Breast epithelium (tissue), 4 donors: Measurements from ENCODE around the gene ADORA1. TPM values are rescaled to one million over a fixed set of nuclear protein-coding genes. Genes with fewer than 3 reads are reported as not detected.

Experiments used
- DNase-seq, 2 donors: peaks; one replicate each; pipeline ENCODE4 v3.0.0-alpha.2; 2019; ENCODE audit warnings: low spot score in 2 of 2
- H3K27ac ChIP-seq, 2 donors: fragments of 200-600 bp; sonication (generic) in 1 of 2; one replicate each; pipeline ENCODE4 v1.5.1; 2016 to 2019; ENCODE audit warnings: mild to moderate bottlenecking in 1 of 2
- H3K27me3 ChIP-seq, 2 donors: fragments of 200-600 bp; sonication (generic) in 1 of 2; one replicate each; pipeline versions ENCODE4 v1.5.1 to v1.6.0; 2017 to 2019; ENCODE audit warnings: control low read depth in 1 of 2, mild to moderate bottlenecking in 1 of 2
- H3K36me3 ChIP-seq: fragments of 200-600 bp; one replicate; pipeline ENCODE4 v1.5.1; 2019
- H3K4me1 ChIP-seq, 2 donors: fragments of 200-600 bp; sonication (generic); one replicate each; pipeline ENCODE4 v1.5.1; 2016 to 2019; ENCODE audit warnings: control low read depth in 1 of 2
- H3K4me3 ChIP-seq, 3 donors: fragments of 200-600 bp; sonication (generic); 1 replicate in 2 of 3; 2 replicates in 1 of 3; pipeline ENCODE4 v1.5.1; 2016 to 2019; ENCODE audit warnings: mild to moderate bottlenecking in 3 of 3, moderate library complexity in 2 of 3
- H3K9me3 ChIP-seq, 2 donors: fragments of 200-600 bp; sonication (generic) in 1 of 2; one replicate each; pipeline ENCODE4 v1.5.1; 2016 to 2019; ENCODE audit warnings: control low read depth in 1 of 2
- POLR2A ChIP-seq: fragments of 450-650 bp; IDR thresholded peaks from one replicate; pipeline ENCODE4 v1.6.1; 2016; ENCODE audit warnings: antibody characterized with exemption, mild to moderate bottlenecking, moderate library complexity
- POLR2AphosphoS5 ChIP-seq, 3 donors: sonication (generic); formaldehyde crosslinking; IDR thresholded peaks; one replicate each; pipeline ENCODE4 v1.6.1; 2017; ENCODE audit warnings: antibody characterized with exemption in 3 of 3
- intact Hi-C: fragments of 100-400 bp; cut with DNase I; formaldehyde crosslinking; loops from one replicate; pipeline ENCODE4 v1.15.1; 2023; ENCODE audit warnings: low total_unique reads
- total RNA-seq, 3 donors: library from RNA; depleted of rRNA; stranded (reverse); fragments of >200 nt; gene quantifications; one replicate each; pipeline ENCODE4 v1.1.0, GENCODE V29; 2016
- TF ChIP-seq, protein P1 (sequence below), 3 donors: fragments of 450-650 bp; IDR thresholded peaks; one replicate each; pipeline ENCODE4 v1.5.1; 2016 to 2017; ENCODE audit warnings: antibody characterized with exemption in 3 of 3, mild to moderate bottlenecking in 3 of 3, moderate library complexity in 3 of 3

The ADORA1 gene
- total RNA-seq, 3 donors from 2014 or later: 0.64 to 14.5 (median 5.2) TPM

DNA sequence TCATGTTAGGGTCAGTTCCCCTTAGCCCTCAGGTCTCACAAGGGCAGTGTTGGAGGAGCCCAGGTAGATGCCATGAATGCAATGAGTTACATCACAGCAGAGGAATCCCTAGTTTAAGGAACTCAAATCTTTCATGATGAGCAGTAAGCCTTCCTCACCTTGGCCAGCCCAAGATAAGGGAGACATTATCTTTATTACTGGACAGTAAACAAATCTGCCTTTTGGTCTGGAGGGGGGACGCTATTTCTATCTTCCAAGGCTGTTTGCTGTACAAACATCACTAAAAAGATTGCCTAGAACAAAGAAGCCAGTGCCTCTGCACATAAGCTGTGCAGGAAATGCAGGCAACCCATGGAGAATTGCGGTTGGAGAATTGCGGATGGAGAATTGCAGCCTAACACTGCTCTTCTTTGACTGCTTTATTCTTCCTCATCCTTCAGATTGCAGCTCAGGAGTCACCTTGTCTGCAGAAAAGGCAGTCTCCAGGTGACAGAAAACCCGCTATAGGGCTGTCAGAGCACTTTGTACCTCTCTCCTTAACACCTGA, 61.2 kb downstream of the ADORA1 start:
- no peaks in the 10 kb centered on the region for H3K27me3 ChIP-seq
- no peak overlapping the region for H3K4me3 ChIP-seq
- H3K4me1 ChIP-seq: peaks cover 3 to 14% of the 10 kb centered on the region in 2 donors
- no peak for DNase-seq
- intact Hi-C loops: no loop called here
- H3K9me3 ChIP-seq: no peaks in the 10 kb centered on the region
- TF ChIP-seq POLR2A (no peak), POLR2AphosphoS5 (IDR thresholded peaks at IDR 0.05) (no peak)
- TF ChIP-seq, protein P1, sequence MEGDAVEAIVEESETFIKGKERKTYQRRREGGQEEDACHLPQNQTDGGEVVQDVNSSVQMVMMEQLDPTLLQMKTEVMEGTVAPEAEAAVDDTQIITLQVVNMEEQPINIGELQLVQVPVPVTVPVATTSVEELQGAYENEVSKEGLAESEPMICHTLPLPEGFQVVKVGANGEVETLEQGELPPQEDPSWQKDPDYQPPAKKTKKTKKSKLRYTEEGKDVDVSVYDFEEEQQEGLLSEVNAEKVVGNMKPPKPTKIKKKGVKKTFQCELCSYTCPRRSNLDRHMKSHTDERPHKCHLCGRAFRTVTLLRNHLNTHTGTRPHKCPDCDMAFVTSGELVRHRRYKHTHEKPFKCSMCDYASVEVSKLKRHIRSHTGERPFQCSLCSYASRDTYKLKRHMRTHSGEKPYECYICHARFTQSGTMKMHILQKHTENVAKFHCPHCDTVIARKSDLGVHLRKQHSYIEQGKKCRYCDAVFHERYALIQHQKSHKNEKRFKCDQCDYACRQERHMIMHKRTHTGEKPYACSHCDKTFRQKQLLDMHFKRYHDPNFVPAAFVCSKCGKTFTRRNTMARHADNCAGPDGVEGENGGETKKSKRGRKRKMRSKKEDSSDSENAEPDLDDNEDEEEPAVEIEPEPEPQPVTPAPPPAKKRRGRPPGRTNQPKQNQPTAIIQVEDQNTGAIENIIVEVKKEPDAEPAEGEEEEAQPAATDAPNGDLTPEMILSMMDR (IDR thresholded peaks at IDR 0.05): no peak
- peak overlapping the region; percentile 86 to 93 for H3K27ac ChIP-seq
- no peaks in the 10 kb centered on the region for H3K36me3 ChIP-seq

DNA sequence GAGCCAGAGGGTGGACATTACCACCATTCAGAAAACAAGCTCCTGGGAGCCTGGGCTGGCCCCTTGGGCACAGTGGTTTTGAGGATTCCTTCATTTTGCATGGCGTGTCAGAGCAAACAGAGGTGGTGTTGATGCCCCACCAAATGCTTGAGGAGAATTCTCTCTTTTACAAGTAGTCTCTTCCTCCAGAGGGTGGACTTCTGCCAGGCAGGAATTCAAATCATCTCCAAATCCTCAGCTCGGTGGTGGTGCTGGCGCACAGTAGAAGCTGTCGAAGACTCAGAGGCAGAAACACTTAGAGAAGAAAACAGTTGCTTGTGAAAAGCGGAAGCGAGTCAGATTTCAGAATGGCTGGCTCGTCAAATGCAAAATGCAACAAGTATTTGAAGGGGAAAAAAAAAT, 62.4 kb downstream of the ADORA1 start:
- Histone ChIP-seq H3K4me1 (peaks cover 3 to 14% of the 10 kb centered on the region in 2 donors), H3K27me3 (no peaks in the 10 kb centered on the region), H3K27ac (peak overlapping the region; percentile 54 to 59), H3K9me3 (no peaks in the 10 kb centered on the region), H3K4me3 (peak overlapping the region in 1 of 3 donors; percentile 19), H3K36me3 (no peaks in the 10 kb centered on the region)
- intact Hi-C loops: no loop called here
- TF ChIP-seq POLR2A (no peak), POLR2AphosphoS5 (IDR thresholded peaks at IDR 0.05) (no peak)
- TF ChIP-seq, protein P1 (IDR thresholded peaks at IDR 0.05): no peak
- peak in 1 of 2 donors; percentile 77 for DNase-seq

GRCh38 chr1:203190949-203191348, 63.4 kb downstream of the ADORA1 start:
- H3K27ac ChIP-seq: no peak overlapping the region
- intact Hi-C loops: no loop called here
- no peaks in the 10 kb centered on the region for H3K9me3 ChIP-seq
- TF ChIP-seq, protein P1 (IDR thresholded peaks at IDR 0.05): no peak
- no peak for TF ChIP-seq POLR2A
- no peak for TF ChIP-seq POLR2AphosphoS5 (IDR thresholded peaks at IDR 0.05)
- no peaks in the 10 kb centered on the region for H3K27me3 ChIP-seq
- H3K4me1 ChIP-seq: peaks cover 3 to 14% of the 10 kb centered on the region in 2 donors
- H3K36me3 ChIP-seq: no peaks in the 10 kb centered on the region
- H3K4me3 ChIP-seq: no peak overlapping the region
- DNase-seq: no peak

DNA sequence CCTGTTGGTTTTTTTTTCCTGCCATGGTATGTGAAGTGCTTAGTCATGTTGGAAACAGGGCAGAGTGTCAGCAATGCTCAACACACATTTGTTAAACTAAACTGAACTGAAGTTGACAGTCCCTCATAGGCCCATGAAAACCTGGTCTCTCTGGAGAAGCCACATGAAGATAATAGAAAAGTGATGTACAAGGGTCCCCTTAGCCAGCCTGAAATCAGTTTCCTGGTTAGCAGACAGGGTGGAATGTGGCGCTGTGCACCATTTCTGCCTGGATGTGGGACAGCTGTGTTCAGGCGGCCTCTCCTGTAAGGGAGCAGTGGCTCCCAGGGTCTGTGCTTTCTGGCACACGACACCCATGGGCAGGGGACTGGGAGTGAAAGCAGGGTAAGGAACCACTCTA, 68.8 kb downstream of the ADORA1 start:
- Histone ChIP-seq H3K4me1 (peaks cover 0 to 11% of the 10 kb centered on the region in 2 donors), H3K4me3 (no peak overlapping the region), H3K27ac (no peak overlapping the region), H3K27me3 (peaks cover 0 to 2% of the 10 kb centered on the region in 2 donors), H3K36me3 (no peaks in the 10 kb centered on the region), H3K9me3 (no peaks in the 10 kb centered on the region)
- intact Hi-C loops: no loop called here
- DNase-seq: no peak
- TF ChIP-seq POLR2AphosphoS5 (IDR thresholded peaks at IDR 0.05) (no peak), POLR2A (no peak)
- TF ChIP-seq, protein P1 (IDR thresholded peaks at IDR 0.05): no peak

DNA sequence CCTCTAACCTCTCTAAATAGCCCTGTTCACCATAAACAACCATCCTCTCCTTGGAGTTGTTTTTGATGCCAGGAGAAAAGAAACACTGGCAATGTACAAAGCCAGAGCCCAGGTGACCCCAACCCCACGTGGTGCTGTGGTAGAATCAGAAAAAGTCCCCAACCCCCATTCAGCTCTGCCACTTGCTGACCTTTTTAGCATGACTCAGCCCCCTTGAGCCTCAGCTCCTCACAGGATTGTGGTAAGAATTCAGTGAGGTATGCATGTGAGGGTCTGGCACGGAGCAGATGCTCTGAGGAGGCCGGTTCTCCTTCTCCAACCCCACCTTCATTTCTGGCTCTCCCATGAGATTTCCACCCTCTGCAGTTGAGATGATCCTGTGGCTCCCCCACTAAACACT, 70.1 kb downstream of the ADORA1 start:
- DNase-seq: peak in 1 of 2 donors; percentile 12
- H3K4me3 ChIP-seq: no peak overlapping the region
- intact Hi-C loops: no loop called here
- H3K27me3 ChIP-seq: peaks cover 0 to 2% of the 10 kb centered on the region in 2 donors
- H3K36me3 ChIP-seq: no peaks in the 10 kb centered on the region
- H3K4me1 ChIP-seq: peaks cover 0 to 11% of the 10 kb centered on the region in 2 donors
- H3K27ac ChIP-seq: no peak overlapping the region
- TF ChIP-seq POLR2A (no peak), POLR2AphosphoS5 (IDR thresholded peaks at IDR 0.05) (no peak)
- TF ChIP-seq, protein P1 (IDR thresholded peaks at IDR 0.05): no peak
- H3K9me3 ChIP-seq: no peaks in the 10 kb centered on the region
